H7 (cell line): ENCODE data around the gene SWT1. TPM values are rescaled to one million over a fixed set of nuclear protein-coding genes. Genes with fewer than 3 reads are reported as not detected.
"Not testable (repeated sequence)": the region's sequence is repeated elsewhere in the genome, so short reads cannot be mapped to it uniquely, and the experiment has no call there.

Experiments used
- DNase-seq: peaks from one replicate; pipeline ENCODE4 v3.0.0; 2012
- H3K27me3 ChIP-seq: 2 replicates; pipeline ENCODE4 v1.6.0; 2011; ENCODE audit warnings: mild to moderate bottlenecking, low read length; ENCODE audit not compliant: control insufficient read depth, insufficient read depth
- H3K36me3 ChIP-seq: replicated peaks from 2 replicates; pipeline ENCODE4 v1.5.1; 2011; ENCODE audit warnings: low read length; ENCODE audit not compliant: control insufficient read depth, insufficient read depth
- H3K4me3 ChIP-seq: 2 replicates; pipeline ENCODE4 v1.5.1; 2011; ENCODE audit warnings: low read depth, mild to moderate bottlenecking, control low read depth, low read length, moderate library complexity; ENCODE audit not compliant: insufficient read depth
- total RNA-seq: library from RNA; depleted of rRNA; stranded (reverse); fragments of >200 nt; shearing (Covaris generic); gene quantifications from 2 replicates; pipeline ENCODE4 v1.2.3, GENCODE V29; 2014

The SWT1 gene
- total RNA-seq, 1 experiment from 2014 or later, result 6.3 TPM

- peak; percentile 61 for DNase-seq
- no peaks in the 10 kb centered on the region; the same call in 1 of the 2 replicates for H3K27me3 ChIP-seq
- no peaks in the 10 kb centered on the region for H3K36me3 ChIP-seq
- H3K4me3 ChIP-seq, result peak overlapping the region; percentile 68
Observed at GRCh38 chr1:185156288-185156853, 596 bp upstream of the SWT1 start.

DNA sequence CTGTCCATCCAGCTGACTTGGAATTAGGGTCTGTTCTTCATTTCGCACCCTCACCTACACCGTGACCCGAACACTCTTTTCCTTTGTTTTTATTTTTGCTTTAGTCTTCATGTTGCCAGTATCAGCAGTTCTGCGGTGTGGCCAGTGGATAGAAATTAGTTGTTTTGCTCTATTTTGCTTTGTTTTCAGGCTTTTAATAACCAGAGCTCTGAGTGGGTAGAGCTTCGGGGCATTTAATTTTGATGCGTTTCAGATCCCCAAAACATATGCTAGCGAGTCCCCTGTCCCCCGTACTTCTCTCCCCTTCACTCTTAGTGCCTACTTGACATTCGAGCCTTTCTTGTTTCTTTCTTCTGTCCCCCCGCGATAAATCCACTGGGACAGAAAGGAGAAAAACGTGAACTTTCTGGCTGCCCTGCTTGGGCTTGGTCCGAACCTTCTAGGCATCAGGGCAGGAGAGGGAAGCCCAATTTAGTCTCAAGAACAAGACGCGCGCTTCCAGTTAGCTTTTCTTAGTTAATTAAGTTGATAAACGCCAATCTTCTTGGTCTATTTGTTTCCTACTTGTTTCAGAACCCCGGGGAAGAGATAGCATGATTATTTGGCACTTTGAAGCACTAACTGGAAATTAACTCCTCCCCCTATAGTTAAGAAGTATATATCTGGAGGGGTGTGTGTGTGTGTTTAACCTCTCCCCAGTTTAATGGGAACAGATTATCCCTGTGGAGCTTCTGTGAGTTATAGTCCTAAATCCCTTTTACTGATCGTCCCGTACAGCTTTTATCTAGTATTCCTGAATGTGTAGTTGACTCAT is 839 bp downstream of the SWT1 start:
- Histone ChIP-seq H3K27me3 (no peaks in the 10 kb centered on the region; the same call in 1 of the 2 replicates), H3K4me3 (peak overlapping the region; percentile 68), H3K36me3 (no peaks in the 10 kb centered on the region)
- DNase-seq, result no peak

DNA sequence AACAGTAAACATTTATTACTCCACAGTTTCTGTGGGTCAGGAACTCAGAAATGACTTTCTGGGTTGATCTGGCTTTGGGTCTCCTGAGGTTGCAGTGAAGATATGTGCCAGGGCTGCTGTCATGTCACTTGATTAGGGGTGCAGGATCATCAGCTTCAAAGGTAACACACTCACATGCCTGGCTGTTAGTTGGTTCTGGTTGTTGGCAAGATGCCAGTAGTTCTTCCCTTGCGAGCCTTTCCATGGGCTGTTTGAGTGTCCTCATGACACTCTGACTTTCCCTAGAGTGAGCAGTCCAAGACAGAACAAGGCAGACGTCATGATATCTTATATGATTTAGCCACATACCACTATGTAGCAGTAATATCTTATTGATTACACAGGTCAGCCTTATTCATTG is 1.8 kb downstream of the SWT1 start:
- no peak overlapping the region for H3K4me3 ChIP-seq
- H3K36me3 ChIP-seq, result no peaks in the 10 kb centered on the region
- DNase-seq, result no peak
- H3K27me3 ChIP-seq, result no peaks in the 10 kb centered on the region; the same call in 1 of the 2 replicates

DNA sequence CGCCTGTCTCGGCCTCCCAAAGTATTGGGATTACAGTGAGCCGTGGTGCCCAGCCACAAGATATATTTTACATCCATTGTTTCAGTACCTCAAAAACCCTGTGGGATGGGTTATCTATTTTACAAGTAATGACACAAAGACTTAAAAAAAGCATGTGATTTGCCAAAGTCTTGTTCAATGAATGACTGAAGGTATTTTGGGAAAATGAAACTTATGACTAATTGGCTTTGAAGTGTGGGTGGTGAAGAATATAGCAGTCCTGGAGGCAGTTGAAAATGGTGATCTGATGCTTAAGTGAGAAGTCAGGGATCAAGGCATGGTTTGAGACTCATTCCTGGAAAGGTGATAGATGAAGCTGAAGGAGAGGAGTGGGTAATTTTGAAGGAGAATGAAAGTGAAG is 3.0 kb downstream of the SWT1 start:
- Histone ChIP-seq H3K27me3 (no peaks in the 10 kb centered on the region; the same call in 1 of the 2 replicates), H3K4me3 (no peak overlapping the region), H3K36me3 (no peaks in the 10 kb centered on the region)
- DNase-seq, result no peak

DNA sequence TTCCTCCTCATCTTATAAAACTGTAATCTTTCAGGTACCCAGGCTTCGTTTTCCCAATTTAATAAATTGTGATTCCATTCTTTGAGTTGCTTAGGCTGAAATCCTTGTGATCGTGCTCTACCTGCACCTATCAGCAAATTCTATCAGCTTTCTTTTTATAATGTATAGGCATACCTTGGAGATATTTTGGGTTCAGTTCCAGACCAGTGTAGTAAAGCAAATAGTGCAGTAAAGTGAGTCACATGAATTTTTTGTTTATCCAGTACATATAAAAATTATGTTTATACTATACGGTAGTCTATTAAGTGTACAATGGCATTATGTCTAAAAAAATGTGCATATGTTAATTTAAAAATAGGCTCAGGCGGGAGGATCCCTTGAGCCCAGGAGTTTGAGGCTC is 5.5 kb downstream of the SWT1 start:
- no peak for DNase-seq
- no peaks in the 10 kb centered on the region; the same call in 1 of the 2 replicates for H3K27me3 ChIP-seq
- H3K36me3 ChIP-seq, result no peaks in the 10 kb centered on the region
- no peak overlapping the region for H3K4me3 ChIP-seq

DNA sequence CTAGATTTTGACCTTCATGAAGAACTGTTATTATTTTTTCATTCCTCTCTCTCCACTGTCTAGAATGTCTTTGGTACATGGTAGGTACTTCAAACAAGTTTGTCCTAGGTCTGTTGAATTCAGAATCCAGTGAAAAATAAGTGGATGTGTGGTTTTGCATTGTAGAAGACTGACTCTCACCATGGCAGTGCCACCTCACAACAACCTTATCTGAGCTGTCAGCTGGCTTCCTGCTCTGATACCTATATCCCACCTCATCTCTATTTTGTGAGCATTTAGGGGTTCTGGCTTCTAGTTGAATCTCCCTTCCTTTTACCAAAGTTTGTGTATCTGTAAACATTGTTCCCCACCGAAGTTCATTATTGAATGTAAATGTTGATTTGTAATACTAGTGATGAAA is 9.1 kb downstream of the SWT1 start:
- no peak for DNase-seq
- H3K4me3 ChIP-seq, result no peak overlapping the region
- no peaks in the 10 kb centered on the region for H3K27me3 ChIP-seq
- no peaks in the 10 kb centered on the region for H3K36me3 ChIP-seq

GRCh38 chr1:185170291-185170848 is 13.4 kb downstream of the SWT1 start:
- Histone ChIP-seq H3K27me3 (no peaks in the 10 kb centered on the region), H3K4me3 (no peak overlapping the region)
- DNase-seq, result peak; percentile 66

DNA sequence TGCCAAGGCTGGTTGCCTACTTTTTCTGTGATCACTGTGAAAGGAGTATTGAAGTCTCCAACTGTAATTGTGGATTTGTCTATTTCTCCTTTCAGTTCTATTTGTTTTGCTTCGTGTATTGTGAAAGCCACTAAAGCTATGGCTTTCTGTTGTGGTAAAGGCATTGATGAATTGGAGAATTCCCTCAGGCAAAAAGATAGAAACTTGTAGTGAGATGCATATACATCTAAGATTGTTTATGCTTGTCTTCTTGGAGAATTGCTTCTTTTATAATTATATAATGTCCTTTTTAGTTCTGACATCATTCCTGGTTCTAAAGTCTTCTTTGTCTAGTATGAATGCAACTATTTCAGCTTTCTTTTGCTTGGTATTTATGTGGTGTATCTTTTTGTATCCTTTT is 36.8 kb downstream of the SWT1 start:
- no peak for DNase-seq
- Histone ChIP-seq H3K4me3 (no peak overlapping the region), H3K36me3 (no peaks in the 10 kb centered on the region), H3K27me3 (no peaks in the 10 kb centered on the region)

More at GRCh38 chr1:185170291-185170848, 13.4 kb downstream of the SWT1 start:
- no peaks in the 10 kb centered on the region for H3K36me3 ChIP-seq

DNA sequence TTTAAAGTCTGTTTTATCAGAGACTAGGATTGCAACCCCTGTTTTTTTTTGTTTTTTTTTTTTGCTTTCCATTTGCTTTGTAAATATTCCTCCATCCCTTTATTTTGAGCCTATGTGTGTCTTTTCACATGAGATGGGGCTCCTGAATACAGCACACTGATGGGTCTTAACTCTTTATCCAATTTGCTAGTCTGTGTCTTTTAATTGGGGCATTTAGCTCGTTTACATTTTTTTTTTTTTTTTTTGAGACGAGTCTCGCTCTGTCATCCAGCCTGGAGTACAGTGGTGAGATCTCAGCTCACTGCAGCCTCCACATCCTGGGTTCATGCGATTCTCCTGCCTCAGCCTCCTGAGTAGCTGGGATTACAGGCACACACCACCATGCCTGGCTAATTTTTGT is 41.7 kb downstream of the SWT1 start:
- not testable (repeated sequence) for H3K36me3 ChIP-seq, H3K4me3 ChIP-seq, DNase-seq, H3K27me3 ChIP-seq

- DNase-seq, result no peak
- no peaks in the 10 kb centered on the region for H3K27me3 ChIP-seq
- no peaks in the 10 kb centered on the region for H3K36me3 ChIP-seq
- no peak overlapping the region for H3K4me3 ChIP-seq
Observed at GRCh38 chr1:185200889-185201288, 43.9 kb downstream of the SWT1 start.

- H3K27me3 ChIP-seq, result no peaks in the 10 kb centered on the region
- peak; percentile 2 for DNase-seq
- H3K36me3 ChIP-seq, result no peaks in the 10 kb centered on the region
- H3K4me3 ChIP-seq, result no peak overlapping the region
Observed at GRCh38 chr1:185207170-185207569, 50.2 kb downstream of the SWT1 start.

GRCh38 chr1:185207980-185208602 is 51.1 kb downstream of the SWT1 start:
- DNase-seq, result no peak
- Histone ChIP-seq H3K27me3 (no peaks in the 10 kb centered on the region), H3K4me3 (no peak overlapping the region), H3K36me3 (no peaks in the 10 kb centered on the region)

DNA sequence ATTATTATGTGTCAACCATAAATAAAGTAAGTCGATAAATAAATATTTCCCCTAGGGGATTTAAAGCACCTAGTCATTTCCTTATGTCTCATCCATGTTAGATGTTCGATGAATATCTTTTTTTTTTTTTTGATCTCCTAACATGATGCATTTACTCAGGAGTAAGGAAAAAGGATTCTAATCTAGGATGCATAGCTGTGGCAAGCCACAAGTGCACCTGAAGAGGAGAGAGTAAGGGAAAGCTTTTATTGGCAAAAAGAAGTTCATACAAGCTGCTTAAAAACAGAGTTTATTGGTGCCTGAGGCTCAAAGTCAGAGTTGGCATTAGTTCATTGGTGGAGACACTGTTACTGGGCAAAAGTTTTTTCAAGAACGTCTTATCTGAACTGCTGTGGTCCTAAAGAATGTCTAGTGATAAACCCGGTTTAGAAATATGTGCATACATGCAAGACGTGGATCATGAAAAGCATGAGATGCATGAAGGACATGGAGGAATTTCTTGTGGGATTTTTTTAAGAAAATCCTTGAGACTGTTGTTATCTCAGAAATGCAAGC is 51.7 kb downstream of the SWT1 start:
- Histone ChIP-seq H3K27me3 (no peaks in the 10 kb centered on the region), H3K4me3 (no peak overlapping the region), H3K36me3 (no peaks in the 10 kb centered on the region)
- no peak for DNase-seq

GRCh38 chr1:185209357-185209756 is 52.4 kb downstream of the SWT1 start:
- not testable (repeated sequence) for DNase-seq, H3K27me3 ChIP-seq, H3K4me3 ChIP-seq, H3K36me3 ChIP-seq
